ENCODE measurements around the gene HPN.

DNA sequence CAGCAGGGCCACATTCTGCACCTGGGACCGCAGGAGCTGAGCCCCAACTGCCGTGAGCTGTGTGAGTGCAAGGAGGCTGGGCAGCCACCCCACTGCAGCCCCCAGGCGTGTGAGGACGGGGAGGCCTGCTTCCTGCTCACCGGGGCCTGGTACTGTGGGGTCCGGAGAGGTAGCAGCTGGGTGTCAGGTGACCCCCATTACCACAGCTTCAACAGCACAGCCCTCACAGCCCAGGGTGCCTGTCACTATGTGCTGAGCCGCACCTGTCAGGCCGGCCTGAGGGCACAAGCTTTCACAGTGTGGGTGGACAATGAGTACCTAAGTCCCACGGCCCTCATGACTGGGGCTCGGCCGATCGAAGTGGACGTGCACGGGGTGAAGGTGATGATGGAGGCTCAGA lies 38.3 kb downstream of the HPN start:
- TF ChIP-seq, protein P1, sequence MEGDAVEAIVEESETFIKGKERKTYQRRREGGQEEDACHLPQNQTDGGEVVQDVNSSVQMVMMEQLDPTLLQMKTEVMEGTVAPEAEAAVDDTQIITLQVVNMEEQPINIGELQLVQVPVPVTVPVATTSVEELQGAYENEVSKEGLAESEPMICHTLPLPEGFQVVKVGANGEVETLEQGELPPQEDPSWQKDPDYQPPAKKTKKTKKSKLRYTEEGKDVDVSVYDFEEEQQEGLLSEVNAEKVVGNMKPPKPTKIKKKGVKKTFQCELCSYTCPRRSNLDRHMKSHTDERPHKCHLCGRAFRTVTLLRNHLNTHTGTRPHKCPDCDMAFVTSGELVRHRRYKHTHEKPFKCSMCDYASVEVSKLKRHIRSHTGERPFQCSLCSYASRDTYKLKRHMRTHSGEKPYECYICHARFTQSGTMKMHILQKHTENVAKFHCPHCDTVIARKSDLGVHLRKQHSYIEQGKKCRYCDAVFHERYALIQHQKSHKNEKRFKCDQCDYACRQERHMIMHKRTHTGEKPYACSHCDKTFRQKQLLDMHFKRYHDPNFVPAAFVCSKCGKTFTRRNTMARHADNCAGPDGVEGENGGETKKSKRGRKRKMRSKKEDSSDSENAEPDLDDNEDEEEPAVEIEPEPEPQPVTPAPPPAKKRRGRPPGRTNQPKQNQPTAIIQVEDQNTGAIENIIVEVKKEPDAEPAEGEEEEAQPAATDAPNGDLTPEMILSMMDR (IDR thresholded peaks at IDR 0.05; ENCODE audit: poor library complexity): no peak
- TF ChIP-seq EZH2 (IDR thresholded peaks at IDR 0.05; ENCODE audit: borderline replicate concordance): no peak
